GM12872 (cell line): ENCODE results near the gene QSOX2.

ENCODE experiments used
- TF ChIP-seq, protein P1 (sequence below): IDR thresholded peaks from 3 replicates; pipeline ENCODE4 v1.5.1; 2011; ENCODE audit warnings: low read depth, mild to moderate bottlenecking, low read length, moderate library complexity; ENCODE audit not compliant: insufficient read depth

QSOX2 gene

DNA sequence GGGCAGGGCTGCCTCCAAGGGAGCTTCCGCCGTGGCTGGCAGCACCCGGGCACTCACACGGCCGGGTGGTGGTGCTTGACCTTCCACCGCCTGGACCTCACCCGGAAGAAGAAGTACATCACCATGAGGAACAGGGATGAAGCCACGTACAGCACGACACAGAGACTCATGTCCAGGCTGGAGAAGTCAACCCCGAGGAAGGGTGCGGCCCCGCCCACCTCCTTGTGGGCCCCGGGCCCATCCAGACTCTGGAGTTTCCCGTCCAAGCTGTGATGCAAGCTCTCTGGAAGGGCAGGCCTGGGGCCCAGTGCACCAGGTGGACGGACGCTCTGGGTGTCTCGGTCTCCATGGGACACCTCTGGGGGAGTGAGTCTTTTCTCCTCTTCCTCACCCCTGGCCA, 36.9 kb downstream of the QSOX2 start:
- TF ChIP-seq, protein P1, sequence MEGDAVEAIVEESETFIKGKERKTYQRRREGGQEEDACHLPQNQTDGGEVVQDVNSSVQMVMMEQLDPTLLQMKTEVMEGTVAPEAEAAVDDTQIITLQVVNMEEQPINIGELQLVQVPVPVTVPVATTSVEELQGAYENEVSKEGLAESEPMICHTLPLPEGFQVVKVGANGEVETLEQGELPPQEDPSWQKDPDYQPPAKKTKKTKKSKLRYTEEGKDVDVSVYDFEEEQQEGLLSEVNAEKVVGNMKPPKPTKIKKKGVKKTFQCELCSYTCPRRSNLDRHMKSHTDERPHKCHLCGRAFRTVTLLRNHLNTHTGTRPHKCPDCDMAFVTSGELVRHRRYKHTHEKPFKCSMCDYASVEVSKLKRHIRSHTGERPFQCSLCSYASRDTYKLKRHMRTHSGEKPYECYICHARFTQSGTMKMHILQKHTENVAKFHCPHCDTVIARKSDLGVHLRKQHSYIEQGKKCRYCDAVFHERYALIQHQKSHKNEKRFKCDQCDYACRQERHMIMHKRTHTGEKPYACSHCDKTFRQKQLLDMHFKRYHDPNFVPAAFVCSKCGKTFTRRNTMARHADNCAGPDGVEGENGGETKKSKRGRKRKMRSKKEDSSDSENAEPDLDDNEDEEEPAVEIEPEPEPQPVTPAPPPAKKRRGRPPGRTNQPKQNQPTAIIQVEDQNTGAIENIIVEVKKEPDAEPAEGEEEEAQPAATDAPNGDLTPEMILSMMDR, result no peak

DNA sequence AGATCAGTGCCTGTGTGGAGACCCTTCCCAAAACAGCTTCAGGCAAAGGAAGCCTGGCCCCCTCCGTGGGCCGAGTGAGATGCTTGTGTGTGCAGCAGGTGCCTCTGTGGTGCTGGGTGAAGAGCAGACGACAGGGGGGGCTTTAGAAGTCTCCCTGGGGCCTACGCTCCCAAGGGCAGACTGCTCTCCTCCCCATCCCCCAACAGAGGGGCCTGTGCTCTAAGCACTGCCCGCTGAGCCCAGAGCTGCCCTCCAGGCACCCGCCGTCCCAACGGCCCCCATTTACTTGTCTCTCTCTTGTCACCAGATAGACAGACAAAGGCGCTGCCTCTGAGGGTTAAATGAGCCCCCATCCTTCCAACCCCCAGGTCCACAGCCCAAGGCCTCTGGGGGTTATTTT, 38.0 kb downstream of the QSOX2 start:
- TF ChIP-seq, protein P1, result no peak

DNA sequence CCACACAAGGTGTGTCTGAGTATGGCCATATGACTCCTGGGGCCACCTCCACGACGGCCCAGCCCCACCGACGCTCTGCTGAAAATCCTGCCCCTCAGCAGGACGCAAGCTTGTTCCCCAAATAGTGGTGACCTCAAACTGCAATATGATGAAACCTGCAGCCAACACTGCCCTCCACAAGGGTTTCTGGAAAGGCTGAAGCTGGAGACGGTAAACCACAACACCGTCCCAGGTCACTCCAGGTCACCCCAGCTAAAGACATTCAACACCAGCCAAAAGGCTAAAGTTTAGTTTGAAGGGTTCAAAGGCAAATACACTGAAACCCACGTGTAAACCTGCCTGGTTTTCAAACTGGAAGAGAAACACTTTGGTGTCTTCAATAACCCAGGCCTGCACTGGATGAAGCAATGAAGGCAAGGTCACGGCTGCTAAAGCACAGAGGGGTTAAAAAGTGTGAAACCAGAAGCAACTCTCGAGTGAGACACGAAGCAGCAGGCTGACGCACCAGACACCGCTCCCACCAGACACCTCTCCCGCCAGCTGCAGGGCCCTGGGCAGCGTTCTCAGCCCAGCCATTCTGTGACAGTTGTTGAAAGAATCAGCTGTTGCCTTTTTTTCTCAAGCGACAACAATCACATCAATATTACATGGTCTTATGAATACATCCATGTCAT, 38.9 kb downstream of the QSOX2 start:
- TF ChIP-seq, protein P1, result no peak

DNA sequence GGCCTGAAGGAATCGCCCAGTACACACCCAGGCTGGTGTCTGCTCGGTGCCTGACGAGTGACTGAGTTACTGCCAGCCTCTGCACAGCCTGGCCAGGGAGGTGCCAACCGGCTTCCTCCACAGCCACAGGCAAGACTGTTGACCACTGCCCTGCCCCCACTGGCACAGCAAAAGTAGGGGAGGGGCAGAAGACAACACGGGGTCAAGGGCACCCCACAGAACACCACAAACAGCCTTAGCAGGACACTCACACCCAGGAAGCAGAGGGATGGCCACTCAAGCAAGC, 40.0 kb downstream of the QSOX2 start:
- TF ChIP-seq, protein P1, result no peak

DNA sequence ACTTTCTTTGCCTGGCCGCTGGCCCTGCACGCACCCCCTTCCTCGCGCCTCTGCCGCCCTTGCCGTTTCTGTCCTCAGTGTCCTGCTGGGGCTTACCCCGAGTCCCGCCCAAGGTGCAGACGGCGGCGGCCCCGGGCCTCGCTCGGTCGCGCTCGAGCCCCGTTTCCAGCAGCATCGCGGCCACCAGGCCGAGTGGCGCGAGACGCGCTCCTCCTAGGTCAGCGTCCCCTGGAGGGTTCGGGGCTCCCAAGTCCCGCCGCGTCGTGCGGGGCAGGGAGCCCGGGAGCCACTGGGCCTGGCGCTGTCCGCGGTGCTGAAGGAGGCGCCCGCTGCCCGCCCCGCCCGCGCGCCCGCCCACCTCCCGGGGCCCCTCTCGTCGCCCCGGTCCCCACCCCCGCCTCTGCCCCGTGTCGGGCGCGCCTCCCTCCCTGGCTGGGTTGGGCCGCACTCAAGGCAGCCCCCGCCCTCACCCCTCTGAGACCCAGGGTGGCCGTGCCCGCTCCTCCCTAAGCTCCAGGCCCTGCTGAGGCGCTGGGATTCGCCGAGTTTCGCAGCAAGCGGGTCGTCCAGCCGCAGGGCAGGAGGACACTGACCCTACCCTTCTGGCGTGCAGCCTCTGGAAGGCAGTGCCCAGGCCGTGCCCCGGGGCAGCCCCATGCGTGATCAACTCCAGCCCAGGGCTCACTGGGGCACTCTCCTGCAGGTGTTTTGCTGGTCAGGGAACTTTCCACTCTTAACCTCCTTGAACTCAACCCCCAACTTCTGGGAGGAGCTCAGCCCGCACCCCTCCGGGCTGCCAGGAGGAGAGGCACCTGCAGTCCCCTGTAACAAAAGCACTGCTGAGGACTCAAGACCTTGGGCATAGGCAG, 40.5 kb downstream of the QSOX2 start, which contains the start of gene LHX3:
Gene LHX3 (minus strand): TSS at position 291 of the 869 bp plus-strand sequence. CDS start 116 bp downstream, at position 175.
- TF ChIP-seq, protein P1, result no peak

DNA sequence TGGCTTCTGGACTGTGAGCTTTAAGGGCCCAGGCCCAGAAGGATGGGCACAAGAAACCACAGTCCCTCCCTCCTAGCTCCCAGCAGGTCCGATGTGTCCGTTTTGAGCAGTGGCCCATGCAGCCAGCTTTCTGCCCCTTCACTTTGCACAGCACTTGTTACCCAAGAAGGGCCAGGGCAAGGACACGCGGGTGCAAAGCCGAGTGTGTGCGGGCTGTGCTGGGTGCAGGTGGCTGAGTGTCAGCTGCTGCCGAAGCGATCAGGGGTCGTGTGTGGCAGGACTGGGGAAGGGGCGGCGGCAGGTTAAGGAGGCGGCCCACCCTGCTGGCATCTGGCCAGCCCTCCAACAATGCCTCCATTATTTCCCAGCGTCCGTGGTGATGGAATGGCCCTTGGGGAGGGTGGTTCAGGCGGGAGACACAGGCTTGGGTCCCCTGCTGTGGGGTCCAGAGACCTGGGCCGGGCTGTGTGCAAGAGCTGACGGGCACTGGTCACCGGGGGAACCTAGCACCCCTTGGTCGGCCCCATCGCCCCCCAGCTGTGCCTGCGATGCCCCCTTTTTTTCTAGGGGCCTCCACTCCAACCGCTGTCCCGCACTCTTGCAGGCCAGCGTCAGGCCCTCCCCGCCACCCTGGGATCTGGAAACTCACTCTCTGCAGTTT, 41.3 kb downstream of the QSOX2 start:
- TF ChIP-seq, protein P1, result no peak

DNA sequence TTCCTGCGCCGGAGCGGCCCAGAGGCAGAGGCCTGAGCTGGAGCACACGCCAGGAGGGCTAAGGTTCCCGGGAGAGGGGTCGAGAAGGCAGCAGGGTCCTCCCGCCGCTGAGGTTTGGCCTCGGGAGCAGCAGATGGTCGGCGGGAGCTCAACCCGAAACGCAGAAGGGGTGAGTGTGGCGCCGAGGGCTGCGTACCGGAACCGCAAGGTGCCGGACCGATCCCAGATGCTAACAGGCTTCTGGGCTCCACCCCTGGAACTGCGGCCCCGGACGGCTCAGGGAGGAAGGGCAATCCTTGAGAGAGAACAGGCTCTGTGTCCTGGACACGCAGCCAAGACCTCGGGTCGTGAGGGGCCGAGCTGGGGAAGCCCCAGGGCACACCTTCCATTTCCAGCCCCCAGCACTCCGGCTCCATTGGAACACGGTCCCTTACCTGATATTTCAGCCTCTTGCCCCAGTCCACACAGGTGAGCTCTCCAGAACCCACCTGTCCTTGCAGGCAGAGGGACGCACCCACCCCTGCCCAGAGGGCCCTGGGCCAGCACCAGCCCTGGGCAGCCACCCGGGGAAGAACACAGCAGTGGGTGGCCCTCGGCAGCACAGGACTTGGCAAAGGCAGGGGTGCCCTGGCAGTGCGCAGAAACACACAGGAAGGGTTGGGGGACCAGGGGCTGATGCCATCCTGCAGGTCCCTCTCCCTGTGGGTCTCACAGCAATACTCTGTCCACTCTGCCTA, 42.0 kb downstream of the QSOX2 start:
- TF ChIP-seq, protein P1, result no peak
